GM12878 (cell line): ENCODE measurements around the gene RAD51AP1. TPM values are rescaled to one million over a fixed set of nuclear protein-coding genes. Genes with fewer than 3 reads are reported as not detected.

Experiments used
- ATAC-seq: fragments of 200-7000 bp; cut with Tn5 transposase; 3 replicates; pipeline ENCODE4 v1.9.1; 2020; ENCODE audit warnings: mild to moderate bottlenecking, moderate library complexity
- BruUV-seq: library from RNA; stranded (reverse); fragments of 400-500 nt; replicated peaks from 2 replicates; lab custom pipeline; 2021; lab: Mats Ljungman, UMichigan
- CTCF ChIA-PET: fragments of 300-600 bp; sonication (Branson Sonifier 250); formaldehyde crosslinking; extraction: SDS; loops from one replicate; lab custom pipeline; 2021; ENCODE audit warnings: inconsistent platforms; lab: Yijun Ruan, JAX
- POLR2A ChIA-PET: fragments of 350-600 bp; formaldehyde crosslinking; extraction: SDS; loops from one replicate; lab custom pipeline; 2021; ENCODE audit warnings: inconsistent platforms; lab: Charles Lee
- RAD21 ChIA-PET: fragments of 300-600 bp; sonication (Branson Sonifier 250); formaldehyde crosslinking; loops from one replicate; lab custom pipeline; 2023; ENCODE audit warnings: antibody characterized with exemption; ENCODE audit not compliant: unreplicated experiment; lab: Charles Lee
- SMC1A ChIA-PET: fragments of 300-600 bp; sonication (Branson Sonifier 250); formaldehyde crosslinking; loops from one replicate; lab custom pipeline; 2023; ENCODE audit not compliant: unreplicated experiment, uncharacterized antibody; lab: Charles Lee
- DNase-seq: peaks from one replicate; pipeline ENCODE4 v3.0.0-alpha.2; 2011; ENCODE audit warnings: low read depth, low spot score
- FAIRE-seq: peaks from 3 replicates; lab custom pipeline; 2011; peaks lifted over from hg19 to GRCh38; lab: Jason Lieb, UNC
- H2AFZ ChIP-seq: 2 replicates; pipeline ENCODE4 v1.6.0; 2011; ENCODE audit warnings: low read depth, low read length, control low read depth; ENCODE audit not compliant: control insufficient read depth
- H3K27ac ChIP-seq: 2 replicates; pipeline ENCODE4 v1.5.1; 2011; ENCODE audit warnings: control low read depth; ENCODE audit not compliant: control insufficient read depth, insufficient read depth
- H3K27me3 ChIP-seq, 2 experiments: replicated peaks in 1 of 2; 2 replicates each; pipeline versions ENCODE4 v1.6.0 to v1.6.1; 2011; ENCODE audit warnings: low read length in 1 of 2; ENCODE audit not compliant: control insufficient read depth in 2 of 2, insufficient read depth in 2 of 2
- H3K36me3 ChIP-seq, 2 experiments: 2 replicates each; pipeline ENCODE4 v1.5.1; 2011; ENCODE audit warnings: low read length in 1 of 2; ENCODE audit not compliant: control insufficient read depth in 2 of 2, insufficient read depth in 2 of 2
- H3K4me1 ChIP-seq: 2 replicates; pipeline ENCODE4 v1.6.1; 2011; ENCODE audit warnings: mild to moderate bottlenecking, low read length, moderate library complexity, mixed read lengths; ENCODE audit not compliant: control insufficient read depth, insufficient read depth
- H3K4me2 ChIP-seq: 2 replicates; pipeline ENCODE4 v1.6.0; 2011; ENCODE audit warnings: control low read depth; ENCODE audit not compliant: control insufficient read depth, insufficient read depth
- H3K4me3 ChIP-seq: fragments of 200-600 bp; sonication (generic); 2 replicates; pipeline ENCODE4 v1.5.1; 2016
- H3K79me2 ChIP-seq: 2 replicates; pipeline ENCODE4 v1.6.0; 2011; ENCODE audit warnings: low read length; ENCODE audit not compliant: control insufficient read depth, insufficient read depth
- H3K9ac ChIP-seq: 2 replicates; pipeline ENCODE4 v1.8.0; 2011; ENCODE audit warnings: low read length, control low read depth, mixed read lengths; ENCODE audit not compliant: control insufficient read depth, insufficient read depth
- H3K9me3 ChIP-seq: replicated peaks from 3 replicates; pipeline ENCODE4 v1.5.1; 2011; ENCODE audit warnings: mild to moderate bottlenecking, low read length; ENCODE audit not compliant: control insufficient read depth, insufficient read depth
- H4K20me1 ChIP-seq: 2 replicates; pipeline ENCODE4 v1.6.0; 2011; ENCODE audit not compliant: control insufficient read depth, insufficient read depth
- BHLHE40 ChIP-seq, 2 experiments: fragments of 450-650 bp in 1 of 2; IDR thresholded peaks; 2 replicates each; pipeline ENCODE4 v1.6.1; 2011 to 2017; ENCODE audit warnings: low read depth in 2 of 2, borderline replicate concordance in 1 of 2, improper control_type of control experiment in 1 of 2, low read length in 1 of 2, mild to moderate bottlenecking in 1 of 2
- CBX5 ChIP-seq: sonication (generic); IDR thresholded peaks from 2 replicates; pipeline ENCODE4 v1.6.1; 2016; ENCODE audit warnings: low read depth, moderate library complexity, mild to moderate bottlenecking, inconsistent platforms
- CHD1 ChIP-seq: IDR thresholded peaks from 2 replicates; pipeline ENCODE4 v1.6.1; 2012; ENCODE audit warnings: low read depth, low read length, improper control_type of control experiment
- EP300 ChIP-seq, 2 experiments: fragments of 150-350 bp in 1 of 2; IDR thresholded peaks; 2 replicates each; pipeline ENCODE4 v1.6.1; 2011 to 2012; ENCODE audit warnings: low read depth in 2 of 2, low read length in 2 of 2, borderline replicate concordance in 1 of 2, improper control_type of control experiment in 1 of 2, inconsistent platforms in 1 of 2; ENCODE audit not compliant: control insufficient read depth in 1 of 2
- HDAC2 ChIP-seq: fragments of 200-600 bp; sonication (generic); IDR thresholded peaks from 2 replicates; pipeline ENCODE4 v1.6.1; 2017
- IKZF2 ChIP-seq, 2 experiments: fragments of 450-650 bp; IDR thresholded peaks; 2 replicates each; pipeline ENCODE4 v1.6.1; 2017; ENCODE audit warnings: mild to moderate bottlenecking in 2 of 2, moderate library complexity in 2 of 2
- NR2F1 ChIP-seq: fragments of 450-650 bp; conservative IDR thresholded peaks from 2 replicates; pipeline ENCODE4 v1.6.1; 2017; ENCODE audit warnings: mild to moderate bottlenecking
- PML ChIP-seq: IDR thresholded peaks from 2 replicates; pipeline ENCODE4 v1.6.1; 2012; ENCODE audit warnings: low read length, inconsistent platforms
- RB1 ChIP-seq: fragments of 450-650 bp; formaldehyde crosslinking; IDR thresholded peaks from 2 replicates; pipeline ENCODE4 v1.6.1; 2017; ENCODE audit warnings: mild to moderate bottlenecking, borderline replicate concordance
- RFX5 ChIP-seq: IDR thresholded peaks from 2 replicates; pipeline ENCODE4 v1.6.1; 2011; ENCODE audit warnings: low read depth, low read length, improper control_type of control experiment
- SMC3 ChIP-seq: IDR thresholded peaks from 2 replicates; pipeline ENCODE4 v1.6.1; 2011; ENCODE audit warnings: low read length, improper control_type of control experiment, borderline replicate concordance
- SREBF1 ChIP-seq: IDR thresholded peaks from 2 replicates; pipeline ENCODE4 v1.6.1; 2012; ENCODE audit warnings: mild to moderate bottlenecking, low read length
- STAT3 ChIP-seq: IDR thresholded peaks from 2 replicates; pipeline ENCODE4 v1.6.1; 2011; ENCODE audit warnings: low read depth, low read length, improper control_type of control experiment
- TCF12 ChIP-seq: IDR thresholded peaks from 2 replicates; pipeline ENCODE4 v1.6.1; 2011; ENCODE audit warnings: low read depth, mild to moderate bottlenecking, low read length
- ZNF622 ChIP-seq: fragments of 450-650 bp; IDR thresholded peaks from 2 replicates; pipeline ENCODE4 v1.6.1; 2017; ENCODE audit warnings: mild to moderate bottlenecking, inconsistent platforms
- WGBS: methylation state at CpG from one replicate; pipeline ENCODE4 v1.1.6; 2016; ENCODE audit warnings: low lambda C conversion rate; ENCODE audit not compliant: insufficient replicate concordance, insufficient coverage; ENCODE audit errors: missing lambda C conversion rate; 5-methylcytosine and 5-hydroxymethylcytosine counted together
- in situ Hi-C: fragments of 300-500 bp; cut with MboI; formaldehyde crosslinking; loops from 9 replicates; pipeline ENCODE4 v1.14.3; 2018; ENCODE audit warnings: mixed read lengths
- intact Hi-C: fragments of 100-400 bp; cut with micrococcal nuclease; formaldehyde crosslinking; loops from one replicate; pipeline ENCODE4 v1.14.2; 2022; ENCODE audit not compliant: unreplicated experiment
- polyA plus RNA-seq, 11 experiments: library from polyadenylated mRNA; depleted of rRNA in 4 of 11; unstranded in 6 of 11; stranded (reverse) in 5 of 11; fragments of >200 nt; fragmentation: Nextera tagmentation in 4 of 11; fragmentation: Illumina TruSeq in 1 of 11; extraction: Ambion mirVana in 4 of 11; extraction: Trizol in 1 of 11; gene quantifications; 1 replicate in 1 of 11; 2 replicates in 10 of 11; pipeline versions ENCODE4 v1.2.1 to v1.2.3, GENCODE V29; 2011 to 2016; ENCODE audit warnings: inconsistent platforms in 2 of 11, missing spikeins in 2 of 11, low read depth in 1 of 11
- total RNA-seq, 4 experiments: library from RNA; depleted of rRNA in 3 of 4; stranded (reverse); fragments of >200 nt in 3 of 4; fragmentation: Illumina TruSeq in 1 of 4; extraction: Trizol in 1 of 4; gene quantifications; 2 replicates each; pipeline versions ENCODE4 v1.2.1 to v1.2.3, GENCODE V29; 2013 to 2021
- TF ChIP-seq, protein P1 (sequence below): IDR thresholded peaks from 2 replicates; pipeline ENCODE4 v1.6.1; 2011; ENCODE audit warnings: low read depth, low read length, improper control_type of control experiment, borderline replicate concordance
- TF ChIP-seq, protein P2 (sequence below): fragments of 450-650 bp; formaldehyde crosslinking; IDR thresholded peaks from 2 replicates; pipeline ENCODE4 v1.4.0; 2022; ENCODE audit warnings: mild to moderate bottlenecking, moderate library complexity
- TF ChIP-seq, protein P3 (sequence below): IDR thresholded peaks from 2 replicates; pipeline ENCODE4 v1.6.1; 2012; ENCODE audit warnings: low read length, inconsistent platforms

The RAD51AP1 gene
- total and polyA plus RNA-seq, 10 of the 15 experiments (the other 5 are each of a cell fraction or from before 2014, with no cell fraction given), result 22.3 to 86.0 (median 50.9) TPM

DNA sequence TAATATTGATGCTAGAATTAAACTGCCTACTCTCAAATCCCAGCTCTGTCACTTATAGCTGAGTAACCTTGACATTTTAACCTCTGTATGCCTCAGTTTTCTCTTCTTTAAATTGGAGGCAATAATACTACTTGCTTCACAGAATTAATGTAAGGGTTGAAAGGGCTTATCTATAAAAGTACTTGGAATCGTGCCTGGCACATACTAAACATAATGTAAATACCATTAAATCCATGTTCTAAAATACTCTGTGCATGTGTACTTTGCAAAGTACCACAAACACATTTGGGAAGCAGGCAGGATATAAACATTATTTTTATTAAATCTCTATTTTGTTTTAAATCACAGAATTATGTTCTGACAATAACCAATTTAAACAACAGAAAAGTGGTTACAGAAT, 65.3 kb downstream of the RAD51AP1 start:
- H3K4me1 ChIP-seq, result no peaks in the 10 kb centered on the region
- BruUV-seq, result no TSS peak
- no peaks in the 10 kb centered on the region for H4K20me1 ChIP-seq
- ChIA-PET RAD21 (interaction anchor here (1.2 to 2.7 kb wide), 3 partner anchors 17 to 45 kb away, joined by 3 to 14 read pairs (median 4); partner anchors contain the start of genes AKAP3 and NDUFA9), CTCF (interaction anchor here (1.0 to 5.1 kb wide), 13 partner anchors 8 to 499 kb away, joined by 3 to 30 read pairs (median 4); partner anchors contain the start of genes AKAP3 and NDUFA9), POLR2A (no interaction called here), SMC1A (interaction anchor here (0.6 to 1.7 kb wide), 7 partner anchors 13 to 154 kb away, joined by 3 to 7 read pairs (median 3); no protein-coding TSS in a partner anchor)
- H3K79me2 ChIP-seq, result peaks cover 9% of the 10 kb centered on the region
- no peak for DNase-seq
- 0% methylated on average over 1 of the region's 1 CpG for WGBS
- in situ Hi-C loops, result no loop called here
- intact Hi-C loops, result loop anchor here (2.0 to 10.0 kb wide), 2 partner anchors 45 to 151 kb away; partner anchors contain the start of genes AKAP3 and NDUFA9
- no peak overlapping the region for H3K4me3 ChIP-seq
- no peak overlapping the region for H3K9ac ChIP-seq
- no peak overlapping the region for H2AFZ ChIP-seq
- H3K27me3 ChIP-seq, result no peaks in the 10 kb centered on the region
- ATAC-seq, result no peak
- no peak overlapping the region for H3K4me2 ChIP-seq
- TF ChIP-seq, protein P1, sequence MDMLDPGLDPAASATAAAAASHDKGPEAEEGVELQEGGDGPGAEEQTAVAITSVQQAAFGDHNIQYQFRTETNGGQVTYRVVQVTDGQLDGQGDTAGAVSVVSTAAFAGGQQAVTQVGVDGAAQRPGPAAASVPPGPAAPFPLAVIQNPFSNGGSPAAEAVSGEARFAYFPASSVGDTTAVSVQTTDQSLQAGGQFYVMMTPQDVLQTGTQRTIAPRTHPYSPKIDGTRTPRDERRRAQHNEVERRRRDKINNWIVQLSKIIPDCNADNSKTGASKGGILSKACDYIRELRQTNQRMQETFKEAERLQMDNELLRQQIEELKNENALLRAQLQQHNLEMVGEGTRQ, result no peak
- no peak for TF ChIP-seq RB1
- TF ChIP-seq, protein P2, sequence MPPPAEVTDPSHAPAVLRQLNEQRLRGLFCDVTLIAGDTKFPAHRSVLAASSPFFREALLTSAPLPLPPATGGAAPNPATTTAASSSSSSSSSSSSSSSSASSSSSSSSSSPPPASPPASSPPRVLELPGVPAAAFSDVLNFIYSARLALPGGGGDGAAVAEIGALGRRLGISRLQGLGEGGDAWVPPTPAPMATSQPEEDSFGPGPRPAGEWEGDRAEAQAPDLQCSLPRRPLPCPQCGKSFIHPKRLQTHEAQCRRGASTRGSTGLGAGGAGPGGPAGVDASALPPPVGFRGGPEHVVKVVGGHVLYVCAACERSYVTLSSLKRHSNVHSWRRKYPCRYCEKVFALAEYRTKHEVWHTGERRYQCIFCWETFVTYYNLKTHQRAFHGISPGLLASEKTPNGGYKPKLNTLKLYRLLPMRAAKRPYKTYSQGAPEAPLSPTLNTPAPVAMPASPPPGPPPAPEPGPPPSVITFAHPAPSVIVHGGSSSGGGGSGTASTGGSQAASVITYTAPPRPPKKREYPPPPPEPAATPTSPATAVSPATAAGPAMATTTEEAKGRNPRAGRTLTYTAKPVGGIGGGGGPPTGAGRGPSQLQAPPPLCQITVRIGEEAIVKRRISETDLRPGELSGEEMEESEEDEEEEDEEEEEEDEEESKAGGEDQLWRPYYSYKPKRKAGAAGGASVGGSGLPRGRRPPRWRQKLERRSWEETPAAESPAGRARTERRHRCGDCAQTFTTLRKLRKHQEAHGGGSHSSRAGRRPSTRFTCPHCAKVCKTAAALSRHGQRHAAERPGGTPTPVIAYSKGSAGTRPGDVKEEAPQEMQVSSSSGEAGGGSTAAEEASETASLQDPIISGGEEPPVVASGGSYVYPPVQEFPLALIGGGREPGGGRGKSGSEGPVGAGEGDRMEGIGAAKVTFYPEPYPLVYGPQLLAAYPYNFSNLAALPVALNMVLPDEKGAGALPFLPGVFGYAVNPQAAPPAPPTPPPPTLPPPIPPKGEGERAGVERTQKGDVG, result no peak
- no peak for TF ChIP-seq STAT3
- no peak for TF ChIP-seq PML
- no peak for TF ChIP-seq IKZF2 (IDR thresholded peaks at IDR 0.05)
- no peak for TF ChIP-seq RFX5
- no peak for TF ChIP-seq BHLHE40 (IDR thresholded peaks at IDR 0.05; ENCODE audit: borderline replicate concordance in 1 of 2, low read depth in 2 of 2, low read length in 1 of 2)
- no peak for TF ChIP-seq CBX5
- TF ChIP-seq TCF12, result no peak
- TF ChIP-seq SMC3, result no peak
- no peak for TF ChIP-seq HDAC2
- TF ChIP-seq NR2F1, result no peak
- TF ChIP-seq SREBF1, result no peak
- no peak for TF ChIP-seq ZNF622
- no peak for TF ChIP-seq EP300 (IDR thresholded peaks at IDR 0.05; ENCODE audit: borderline replicate concordance in 1 of 2, control insufficient read depth in 1 of 2, low read depth in 2 of 2, low read length in 2 of 2)
- TF ChIP-seq, protein P3, sequence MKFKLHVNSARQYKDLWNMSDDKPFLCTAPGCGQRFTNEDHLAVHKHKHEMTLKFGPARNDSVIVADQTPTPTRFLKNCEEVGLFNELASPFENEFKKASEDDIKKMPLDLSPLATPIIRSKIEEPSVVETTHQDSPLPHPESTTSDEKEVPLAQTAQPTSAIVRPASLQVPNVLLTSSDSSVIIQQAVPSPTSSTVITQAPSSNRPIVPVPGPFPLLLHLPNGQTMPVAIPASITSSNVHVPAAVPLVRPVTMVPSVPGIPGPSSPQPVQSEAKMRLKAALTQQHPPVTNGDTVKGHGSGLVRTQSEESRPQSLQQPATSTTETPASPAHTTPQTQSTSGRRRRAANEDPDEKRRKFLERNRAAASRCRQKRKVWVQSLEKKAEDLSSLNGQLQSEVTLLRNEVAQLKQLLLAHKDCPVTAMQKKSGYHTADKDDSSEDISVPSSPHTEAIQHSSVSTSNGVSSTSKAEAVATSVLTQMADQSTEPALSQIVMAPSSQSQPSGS, result no peak
- TF ChIP-seq CHD1, result no peak
- TF ChIP-seq, all 136 proteins: peak for 0
- Histone ChIP-seq H3K36me3 (no peaks in the 10 kb centered on the region), H3K9me3 (no peaks in the 10 kb centered on the region), H3K27ac (no peak overlapping the region)
- FAIRE-seq, result no peak
